ENCODE data around the gene NOC4L.

NOC4L gene

DNA sequence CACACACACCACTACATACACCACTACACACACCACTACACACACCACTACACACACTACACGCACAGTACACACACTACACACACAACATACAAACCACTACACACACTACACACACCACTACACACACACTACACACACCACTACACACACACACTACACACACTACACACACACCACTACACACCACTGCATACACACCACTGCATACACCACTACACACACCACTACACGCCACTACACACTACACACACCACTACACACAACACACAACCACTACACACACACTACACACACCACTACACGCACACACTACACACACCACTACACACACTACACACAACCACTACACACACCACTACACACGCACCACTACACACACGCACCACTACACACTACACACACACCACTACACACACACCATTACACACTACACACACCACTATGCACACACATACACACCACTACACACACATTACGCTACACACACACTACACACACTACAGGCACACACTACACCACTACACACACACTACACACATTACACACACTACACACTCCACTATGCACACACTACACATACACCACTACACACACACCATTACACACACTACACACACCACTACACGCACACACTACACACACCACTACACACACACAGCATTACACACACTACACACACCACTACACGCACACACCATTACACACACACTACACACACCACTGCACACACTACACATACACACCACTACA is 12.5 kb downstream of the NOC4L start:
- no peak for DNase-seq (ENCODE audit: low spot score)

DNA sequence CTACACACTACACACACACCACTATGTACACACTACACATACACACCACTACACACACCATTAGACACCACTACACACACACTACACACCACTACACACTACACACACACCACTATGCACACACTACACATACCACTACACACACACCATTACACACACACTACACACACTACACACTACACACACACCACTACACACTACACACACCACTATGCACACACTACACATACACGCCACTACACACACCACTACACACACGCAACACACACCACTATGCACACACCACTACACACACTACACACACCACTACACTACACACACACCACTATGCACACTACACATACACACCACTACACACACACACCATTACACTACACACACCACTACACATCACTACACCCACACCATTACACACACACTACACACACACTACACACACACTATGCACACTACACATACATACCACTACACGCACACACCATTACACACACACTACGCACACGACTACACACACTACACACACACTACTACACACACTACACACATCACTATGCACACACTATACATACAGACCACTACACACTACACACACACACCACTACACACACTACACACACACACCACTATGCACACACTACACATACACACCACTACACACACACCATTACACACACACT is 13.6 kb downstream of the NOC4L start:
- no peak for DNase-seq (ENCODE audit: low spot score)

DNA sequence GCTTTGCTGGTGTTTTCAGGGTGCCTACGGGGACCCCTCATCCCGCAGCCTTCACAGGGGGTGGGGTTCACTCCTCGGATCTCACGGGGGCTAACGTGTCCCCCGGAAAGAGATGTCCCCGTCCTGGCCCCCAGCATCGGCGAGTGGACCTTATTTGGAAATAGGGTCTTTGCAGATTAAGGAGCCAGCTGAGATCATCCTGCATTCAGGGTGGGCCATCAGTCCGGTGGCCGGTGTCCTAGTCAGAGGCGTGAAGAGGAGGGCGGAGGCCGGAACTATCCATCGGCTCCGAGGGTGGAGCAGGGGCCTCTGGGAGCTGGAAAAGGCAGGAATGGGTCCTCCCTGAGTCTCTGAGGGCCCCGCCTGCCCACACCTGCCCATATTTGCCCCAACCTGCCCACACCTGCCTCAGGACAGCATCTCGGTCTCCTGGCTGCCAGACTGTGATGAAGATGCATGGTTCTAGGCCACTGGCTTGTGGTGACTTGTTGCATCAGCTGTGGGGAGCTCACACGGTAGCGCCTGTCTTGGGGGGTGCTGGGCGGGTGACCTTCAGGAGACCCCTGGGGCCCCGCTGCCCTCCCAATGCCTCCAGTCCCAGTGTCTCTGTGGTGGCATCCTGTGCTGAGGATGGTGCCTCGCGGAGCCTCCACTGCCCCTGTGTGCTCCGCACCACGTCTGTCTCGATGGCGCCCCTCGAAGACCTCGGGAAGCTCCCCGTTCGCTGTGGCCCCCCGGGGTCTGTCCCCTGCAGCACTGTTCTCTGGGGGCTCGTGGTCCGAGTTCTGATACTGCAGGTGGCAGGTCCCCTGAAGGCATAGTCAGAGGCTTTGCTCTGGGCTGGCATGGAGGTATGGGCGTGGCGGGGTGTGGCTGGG is 14.7 kb downstream of the NOC4L start:
- no peak for DNase-seq (ENCODE audit: low spot score)

DNA sequence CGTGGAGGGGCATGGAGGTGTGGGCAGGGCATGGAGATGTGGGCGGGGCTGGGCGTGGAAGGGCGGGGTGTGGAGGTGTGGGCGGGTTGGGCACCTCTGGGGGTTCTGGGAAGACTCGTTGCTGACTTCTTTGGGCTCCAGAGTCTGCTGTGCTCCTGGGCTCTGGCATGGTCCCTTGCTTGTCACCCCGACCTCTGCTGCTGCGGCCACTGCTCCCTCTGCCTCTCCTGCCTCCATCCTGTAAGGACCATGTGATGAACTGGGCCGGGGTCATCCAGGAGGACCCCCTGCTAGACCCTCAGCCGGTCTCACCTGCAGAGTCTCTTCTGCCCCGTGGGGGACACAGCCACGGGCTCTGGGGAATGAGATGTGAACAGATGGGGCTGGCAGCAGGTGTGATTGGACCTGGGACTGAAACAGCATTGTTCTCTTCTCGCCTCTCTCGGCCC is 15.3 kb downstream of the NOC4L start:
- DNase-seq (ENCODE audit: low spot score) = no peak

DNA sequence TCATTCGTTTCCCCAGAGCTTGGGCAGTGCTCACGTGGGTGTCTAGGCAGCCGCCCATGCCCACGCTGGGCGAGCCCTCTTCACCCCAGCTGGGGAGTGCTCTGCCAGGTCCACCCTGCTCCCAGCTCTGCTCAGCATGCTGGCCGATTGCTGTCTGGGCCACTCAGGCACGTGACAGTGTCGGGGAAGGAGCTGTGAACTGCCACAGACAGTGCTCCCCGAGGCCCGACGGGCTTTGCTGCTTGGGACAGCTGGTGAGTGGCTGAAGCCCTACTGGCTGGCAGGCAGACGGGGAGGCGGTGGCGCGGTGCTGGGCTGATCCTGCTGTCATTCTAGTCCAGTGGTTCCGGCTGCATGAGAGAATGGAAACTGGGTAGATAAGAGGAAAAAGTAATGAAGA is 15.8 kb downstream of the NOC4L start:
- DNase-seq (ENCODE audit: low spot score) = no peak

DNA sequence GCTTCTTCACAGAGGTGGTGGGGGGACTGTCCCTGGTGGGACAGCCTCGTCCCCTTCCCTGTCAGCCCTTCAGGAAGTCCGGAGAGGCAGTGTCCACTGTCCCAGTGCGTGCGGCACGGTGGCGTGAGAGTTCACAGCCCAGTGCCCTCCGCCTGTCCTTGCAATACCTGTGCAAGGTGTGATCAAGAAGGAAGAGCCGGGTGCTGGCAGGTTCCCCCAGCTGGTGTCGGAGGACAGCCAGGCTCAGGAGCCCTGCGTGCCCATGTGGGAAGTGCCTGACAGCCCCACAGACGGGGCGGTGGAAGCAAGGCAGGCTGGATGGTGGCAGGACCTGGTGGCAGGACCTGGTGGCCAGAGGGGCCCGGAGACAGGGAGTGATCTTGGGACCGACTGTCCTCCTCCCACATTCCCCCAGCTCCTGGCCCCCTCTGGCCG is 16.4 kb downstream of the NOC4L start:
- no peak for DNase-seq (ENCODE audit: low spot score)

DNA sequence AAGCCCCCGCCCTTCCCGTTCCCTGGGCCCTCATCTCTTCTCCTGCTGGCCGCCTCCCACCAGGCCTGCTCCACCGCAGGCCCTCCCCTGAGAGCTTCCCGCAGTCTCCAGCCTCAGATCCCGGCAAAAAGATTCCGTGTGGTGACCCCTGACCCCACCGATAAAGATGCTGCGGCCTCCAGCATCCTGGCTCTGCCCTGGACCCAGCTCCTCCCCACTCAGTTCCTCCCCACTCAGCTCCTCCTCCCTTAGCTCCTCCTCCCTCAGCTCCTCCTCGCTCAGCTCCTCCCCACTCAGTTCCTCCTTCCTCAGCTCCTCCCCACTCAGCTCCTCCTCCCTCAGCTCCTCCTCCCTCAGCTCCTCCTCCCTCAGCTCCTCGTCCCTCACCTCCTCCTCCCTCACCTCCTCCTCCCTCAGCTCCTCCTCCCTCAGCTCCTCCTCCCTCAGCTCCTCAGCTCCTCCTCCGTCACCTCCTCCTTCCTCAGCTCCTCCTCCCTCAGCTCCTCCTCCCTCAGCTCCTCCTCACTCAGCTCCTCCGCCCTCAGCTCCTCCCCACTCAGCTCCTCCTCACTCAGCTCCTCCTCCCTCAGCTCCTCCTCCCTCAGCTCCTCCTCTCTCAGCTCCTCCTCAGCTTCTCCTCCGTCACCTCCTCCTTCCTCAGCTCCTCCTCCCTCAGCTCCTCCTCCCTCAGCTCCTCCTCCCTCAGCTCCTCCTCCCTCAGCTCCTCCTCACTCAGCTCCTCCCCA is 17.0 kb downstream of the NOC4L start:
- DNase-seq (ENCODE audit: low spot score) = no peak

DNA sequence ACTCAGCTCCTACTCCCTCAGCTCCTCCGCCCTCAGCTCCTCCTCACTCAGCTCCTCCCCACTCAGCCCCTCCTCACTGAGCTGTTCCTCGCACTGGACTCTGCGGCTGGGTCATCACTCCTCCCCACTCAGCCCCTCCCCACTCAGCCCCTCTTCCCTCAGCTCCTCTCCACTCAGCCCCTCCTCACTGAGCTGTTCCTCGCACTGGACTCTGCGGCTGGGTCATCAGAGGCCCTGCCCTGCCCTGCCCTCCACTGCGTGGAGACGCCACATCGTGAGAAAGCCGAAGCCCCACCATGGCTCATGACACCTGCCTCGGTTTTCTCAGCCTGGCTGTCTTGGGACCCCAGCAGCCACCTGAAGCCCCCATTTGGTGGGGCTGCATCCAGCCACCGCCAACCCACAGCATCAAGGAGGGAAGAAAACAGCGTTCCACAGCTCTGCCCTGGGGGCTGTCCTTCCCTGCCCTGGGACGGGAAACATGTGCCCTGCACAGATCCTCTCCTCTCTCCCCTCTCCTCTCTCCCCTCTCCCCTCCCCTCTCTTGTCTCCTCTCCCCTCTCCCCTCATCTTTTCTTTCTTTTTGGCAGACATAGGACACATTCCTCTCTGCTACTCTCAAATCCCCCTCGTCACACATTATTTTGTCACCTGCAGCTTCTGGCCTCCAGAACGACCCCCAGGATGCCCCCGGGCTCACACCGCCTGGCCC is 17.7 kb downstream of the NOC4L start:
- DNase-seq (ENCODE audit: low spot score) = no peak

DNA sequence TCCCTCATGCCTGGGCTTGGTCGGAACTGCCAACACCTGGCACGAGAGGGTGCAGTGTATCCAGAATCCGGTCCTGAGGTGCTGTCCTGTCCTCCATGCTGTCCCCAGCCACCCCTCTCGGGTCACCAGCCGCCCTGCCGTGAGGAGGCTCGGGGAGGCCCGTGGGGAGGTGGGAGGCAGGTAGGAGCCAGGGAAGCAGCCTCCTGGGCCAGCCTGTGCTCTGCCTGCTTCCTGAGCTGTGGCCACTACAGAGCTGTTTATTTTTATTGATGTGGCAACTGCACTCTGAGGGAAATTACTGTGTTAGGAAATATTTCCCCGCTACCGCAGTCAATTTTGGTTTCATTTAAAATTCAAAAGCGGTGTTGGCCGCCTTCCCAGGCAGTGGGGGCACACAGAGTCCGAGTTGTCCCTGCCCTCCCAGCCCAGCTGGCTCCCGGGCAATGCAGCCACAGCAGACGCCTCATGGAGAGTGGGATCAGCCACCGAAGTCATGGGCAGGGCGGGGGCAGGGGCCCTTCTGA is 18.3 kb downstream of the NOC4L start:
- no peak for DNase-seq (ENCODE audit: low spot score)

DNA sequence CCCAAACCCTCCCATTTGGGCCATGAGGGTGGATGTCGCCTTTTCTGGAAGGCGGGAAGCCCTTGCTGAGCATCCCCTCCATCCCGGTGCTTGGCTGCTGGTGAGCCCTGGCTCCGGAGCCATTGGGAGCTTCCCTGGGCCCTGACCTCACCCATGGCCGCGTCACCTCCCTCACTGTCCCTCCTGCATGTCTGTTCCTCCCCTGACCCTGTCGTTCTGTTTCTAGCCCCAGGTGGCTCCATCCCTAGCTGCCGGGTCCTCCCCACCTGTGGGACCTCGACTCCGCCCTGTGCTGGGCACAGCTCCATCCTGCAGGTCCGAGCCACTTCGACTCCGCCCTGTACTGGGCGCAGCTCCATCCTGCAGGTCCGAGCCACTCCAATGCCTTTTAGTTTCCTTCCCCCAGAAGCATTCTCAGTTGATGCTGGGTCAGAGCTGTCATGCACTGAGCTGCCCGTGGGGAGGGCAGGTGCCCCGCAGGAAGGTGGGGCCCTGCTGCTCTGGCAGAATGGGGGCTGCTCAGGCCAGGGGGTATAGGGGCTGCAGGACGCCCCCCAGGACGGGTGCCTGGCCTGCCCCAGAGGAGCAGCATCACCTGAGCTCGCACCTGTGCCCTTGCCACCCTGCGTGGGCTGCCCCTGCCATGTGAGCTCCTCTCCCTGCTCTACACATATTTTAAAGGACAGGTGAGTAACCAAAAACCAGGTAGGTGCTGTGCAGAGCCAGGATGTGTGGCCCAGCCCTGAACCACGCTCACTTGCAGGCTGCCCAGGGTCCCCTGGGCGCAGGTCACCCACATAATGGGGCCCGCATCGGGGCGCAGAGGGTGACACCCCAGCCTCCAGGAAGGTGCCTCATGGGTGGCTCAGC is 19.0 kb downstream of the NOC4L start:
- no peak for DNase-seq (ENCODE audit: low spot score)

DNA sequence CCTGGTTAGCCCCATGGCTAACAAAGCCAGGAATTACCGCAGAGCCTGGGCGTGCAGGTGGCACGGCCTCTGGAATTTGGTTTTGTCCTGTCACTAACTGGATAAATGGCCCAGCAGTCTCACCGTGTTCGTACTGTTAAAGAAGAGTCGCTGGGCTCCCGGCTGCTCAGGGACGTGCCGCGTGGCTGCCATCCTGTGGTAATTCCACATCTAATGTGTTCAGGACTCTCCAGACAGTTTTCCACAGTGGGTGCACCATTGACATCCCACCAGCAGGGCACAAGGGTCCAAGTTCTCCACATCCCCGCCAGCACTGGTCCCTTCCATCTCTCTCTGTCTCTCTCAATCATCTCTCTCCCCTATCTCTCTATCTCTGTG is 19.6 kb downstream of the NOC4L start:
- no peak for DNase-seq (ENCODE audit: low spot score)

DNA sequence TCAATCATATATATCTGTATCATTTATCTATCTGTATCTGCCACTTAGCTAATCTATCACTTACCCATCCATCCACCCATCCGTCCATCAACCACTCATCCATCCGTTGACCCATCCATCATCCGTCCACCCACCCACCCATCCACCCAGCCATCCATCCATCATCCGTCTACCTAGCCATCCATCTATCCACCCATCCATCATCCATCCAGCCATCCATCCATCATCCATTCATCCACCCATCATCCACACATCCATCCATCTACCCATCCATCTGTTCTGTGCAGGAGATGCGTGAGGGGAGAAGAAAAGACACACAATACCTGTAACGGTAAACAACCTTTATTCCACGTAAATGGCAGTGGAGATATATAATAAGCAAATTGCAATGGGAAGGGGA is 20.2 kb downstream of the NOC4L start:
- no peak for DNase-seq (ENCODE audit: low spot score)

DNA sequence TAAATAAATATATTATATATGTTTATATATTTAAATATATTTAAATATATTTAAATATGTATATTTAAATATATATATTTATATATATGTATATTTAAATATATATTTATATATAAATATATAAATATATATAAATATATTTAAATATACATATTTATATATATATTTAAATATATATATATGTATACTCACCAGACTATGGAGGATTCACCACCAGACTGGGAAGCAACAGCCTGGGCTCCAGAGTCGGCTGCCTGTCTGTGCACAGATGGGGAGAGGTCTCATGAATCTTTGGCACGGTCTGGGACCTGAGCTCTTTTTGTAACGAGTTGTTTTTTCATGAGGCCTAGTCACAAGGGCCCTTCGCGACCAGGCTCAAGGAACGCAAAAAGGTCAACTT is 21.3 kb downstream of the NOC4L start:
- no peak for DNase-seq (ENCODE audit: low spot score)

DNA sequence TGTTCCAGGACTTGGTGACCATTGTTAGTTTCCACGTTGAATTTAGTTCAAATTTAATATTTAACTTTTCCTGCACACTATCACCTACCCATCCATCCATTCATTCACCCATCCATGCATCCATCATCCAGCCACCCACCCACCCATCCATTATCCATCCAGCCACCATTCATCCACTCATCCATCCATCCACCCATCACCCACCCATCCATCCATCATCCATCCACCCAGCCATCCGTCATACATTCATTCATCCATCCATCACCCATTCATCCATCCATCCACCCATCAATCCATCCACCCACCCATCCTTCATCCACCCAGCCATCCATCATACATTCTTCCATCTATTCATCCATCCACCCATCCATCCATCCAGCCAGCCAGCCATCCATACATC is 21.8 kb downstream of the NOC4L start:
- DNase-seq (ENCODE audit: low spot score) = no peak

DNA sequence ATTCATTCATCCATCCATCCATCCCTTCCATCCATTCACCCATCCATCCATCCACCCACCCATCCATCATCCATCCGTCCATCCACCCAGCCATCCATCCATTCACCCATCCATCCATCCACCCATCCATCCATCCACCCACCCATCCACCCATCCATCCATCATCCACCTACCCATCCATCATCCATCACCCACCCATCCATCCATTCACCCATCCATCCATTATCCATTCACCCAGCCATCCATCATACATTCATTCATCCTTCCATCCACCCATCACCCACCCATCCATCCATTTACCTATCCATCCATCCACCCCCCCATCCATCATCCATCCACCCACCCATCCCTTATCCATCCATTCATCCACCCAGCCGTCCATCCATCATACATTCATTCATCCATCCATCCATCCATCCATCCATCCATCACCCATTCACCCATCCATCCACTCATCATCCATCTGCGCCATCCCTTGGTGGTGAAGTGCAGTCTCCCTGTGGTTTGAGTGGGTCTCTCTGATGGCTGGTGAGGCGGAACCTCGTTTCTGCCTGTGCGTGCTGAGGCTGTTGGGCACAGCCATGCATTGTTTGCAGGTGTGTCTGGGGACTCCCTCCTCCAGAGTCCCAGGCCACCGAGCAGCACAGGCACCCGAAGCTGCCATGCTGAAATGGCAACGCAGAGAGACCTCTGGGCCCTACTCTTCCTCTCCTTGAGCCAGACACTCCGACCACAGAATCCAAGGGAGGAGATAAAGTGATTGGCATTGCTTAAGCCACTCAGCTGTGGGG is 22.7 kb downstream of the NOC4L start:
- DNase-seq (ENCODE audit: low spot score) = no peak

DNA sequence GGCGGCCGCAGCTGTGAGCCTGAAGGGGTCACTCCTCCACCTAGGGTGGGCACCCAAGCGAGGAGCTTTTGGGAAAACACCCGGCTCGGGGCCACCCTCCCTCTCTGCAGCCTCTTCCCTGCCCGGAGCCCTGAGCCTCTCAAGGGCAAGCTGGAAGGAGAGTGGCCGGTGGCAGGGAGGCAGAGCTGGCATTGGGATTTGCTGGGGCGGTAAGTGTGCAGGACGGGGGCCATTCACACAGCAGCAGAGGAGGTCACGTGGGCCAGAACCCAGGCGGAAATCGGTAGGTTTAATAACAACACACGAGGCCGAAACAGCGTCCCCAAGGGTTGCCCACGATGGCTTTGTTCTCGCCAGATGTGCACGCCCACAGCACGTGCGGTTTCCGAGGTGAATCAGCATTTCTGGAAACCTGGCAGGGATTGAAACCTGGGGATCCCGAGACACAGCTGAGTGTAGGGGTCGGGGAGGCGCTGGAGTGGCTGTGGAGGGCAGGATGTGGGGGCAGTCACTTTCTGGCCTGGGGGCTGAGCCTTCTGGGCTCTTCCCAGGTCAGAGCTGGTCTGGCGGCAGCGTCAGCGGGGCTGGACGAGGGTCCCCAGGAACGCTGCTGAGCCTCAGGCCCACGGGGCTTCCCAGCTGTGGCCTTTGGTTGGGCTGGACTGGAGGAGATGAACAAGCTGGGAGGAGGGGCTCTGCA is 23.5 kb downstream of the NOC4L start:
- DNase-seq (ENCODE audit: low spot score) = no peak

DNA sequence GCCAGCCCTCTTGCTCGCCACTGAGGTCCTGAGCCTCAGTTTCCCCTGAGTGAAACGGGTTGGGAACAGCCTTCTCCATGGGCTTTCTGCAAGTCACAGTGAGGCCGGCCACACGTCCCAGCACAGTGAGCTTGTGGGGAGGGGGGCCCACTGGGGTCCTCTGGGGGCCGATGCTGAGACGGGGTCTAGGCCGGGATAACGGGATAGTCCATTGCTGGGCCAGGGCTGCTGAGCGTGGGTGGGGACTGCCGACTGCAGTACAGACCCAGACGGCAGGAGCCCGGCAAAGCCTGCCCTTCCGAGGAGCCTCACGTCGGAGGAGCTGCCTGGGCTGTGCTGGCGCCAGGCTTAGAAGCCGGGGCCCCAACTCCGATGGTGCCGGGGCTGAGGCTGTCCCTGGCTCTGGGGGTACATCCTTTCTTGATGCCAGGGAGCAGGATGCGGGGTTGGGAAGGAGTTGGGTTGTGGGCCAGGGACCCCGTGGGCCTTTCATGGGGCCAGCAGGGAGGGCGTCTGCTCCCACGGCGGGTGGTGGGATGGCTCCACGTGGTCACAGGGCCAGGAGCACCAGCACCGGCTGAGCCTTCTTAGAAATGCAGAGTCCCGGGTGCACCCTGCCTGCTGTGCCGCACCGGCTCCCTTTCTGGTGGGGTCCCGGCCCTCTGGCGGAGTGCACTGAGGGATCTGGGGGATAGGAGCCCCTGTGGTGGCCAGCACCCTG is 24.2 kb downstream of the NOC4L start:
- DNase-seq (ENCODE audit: low spot score) = no peak

DNA sequence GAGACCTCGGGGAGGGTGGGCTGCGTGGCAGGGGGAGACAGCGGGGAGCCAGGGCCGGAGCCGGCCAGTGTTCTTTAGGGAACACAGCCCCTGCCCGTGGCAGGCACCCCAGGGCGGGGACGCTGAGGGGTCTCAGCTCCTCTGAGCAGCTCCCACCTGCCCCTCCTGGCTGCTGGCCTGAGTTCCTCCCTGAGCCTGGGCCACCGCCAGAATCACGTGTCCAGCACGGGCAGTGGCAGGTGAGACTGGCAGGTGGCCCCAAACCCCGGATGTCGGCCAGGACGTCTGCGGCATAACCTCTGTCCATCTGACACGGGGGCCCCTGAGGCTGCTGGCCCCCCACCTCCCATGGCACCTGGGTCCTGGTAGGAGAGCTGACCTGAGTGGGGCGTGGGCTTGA is 25.1 kb downstream of the NOC4L start:
- no peak for DNase-seq (ENCODE audit: low spot score)

Data from iPS-NIHi11 (cell line).